HL-60 (cell line): ENCODE measurements around the gene DDAH1.

ENCODE experiments used
- CTCF ChIP-seq: IDR thresholded peaks from one replicate; pipeline ENCODE4 v1.5.1; 2011; ENCODE audit warnings: low read length, control low read depth, inconsistent platforms; ENCODE audit not compliant: insufficient read depth
- GABPA ChIP-seq: IDR thresholded peaks from 2 replicates; pipeline ENCODE4 v1.6.1; 2012; ENCODE audit warnings: low read depth
- POLR2AphosphoS5 ChIP-seq: IDR thresholded peaks from 2 replicates; pipeline ENCODE4 v1.6.1; 2012; ENCODE audit warnings: low read depth
- REST ChIP-seq: IDR thresholded peaks from 2 replicates; pipeline ENCODE4 v1.6.1; 2012; ENCODE audit warnings: low read depth; ENCODE audit not compliant: insufficient replicate concordance

GRCh38 chr1:85358702-85359438, 106.1 kb downstream of the DDAH1 start:
- TF ChIP-seq CTCF, result no peak
- no peak for TF ChIP-seq POLR2AphosphoS5
- no peak for TF ChIP-seq REST
- TF ChIP-seq GABPA, result no peak
